IPS-15b (cell line): ENCODE measurements around the gene CDX2.
A peak's percentile ranks its signal among the peaks of the same experiment; 100 is the strongest.

ENCODE experiments used
- H3K27me3 ChIP-seq: one replicate; pipeline ENCODE4 v1.6.1; 2013; ENCODE audit warnings: low read length; ENCODE audit not compliant: control insufficient read depth, insufficient read depth
- H3K36me3 ChIP-seq: one replicate; pipeline ENCODE4 v1.6.1; 2013; ENCODE audit warnings: low read length; ENCODE audit not compliant: control insufficient read depth, insufficient read depth
- H3K4me1 ChIP-seq: one replicate; pipeline ENCODE4 v1.6.1; 2013; ENCODE audit warnings: mild to moderate bottlenecking, low read length; ENCODE audit not compliant: control insufficient read depth, insufficient read depth
- H3K4me3 ChIP-seq: one replicate; pipeline ENCODE4 v1.5.1; 2013; ENCODE audit warnings: low read depth, low read length
- H3K9ac ChIP-seq: one replicate; pipeline ENCODE4 v1.6.1; 2013; ENCODE audit warnings: low read depth, mild to moderate bottlenecking, low read length
- H3K9me3 ChIP-seq: one replicate; pipeline ENCODE4 v1.6.1; 2013; ENCODE audit warnings: mild to moderate bottlenecking, low read length; ENCODE audit not compliant: control insufficient read depth, insufficient read depth

CDX2 gene

DNA sequence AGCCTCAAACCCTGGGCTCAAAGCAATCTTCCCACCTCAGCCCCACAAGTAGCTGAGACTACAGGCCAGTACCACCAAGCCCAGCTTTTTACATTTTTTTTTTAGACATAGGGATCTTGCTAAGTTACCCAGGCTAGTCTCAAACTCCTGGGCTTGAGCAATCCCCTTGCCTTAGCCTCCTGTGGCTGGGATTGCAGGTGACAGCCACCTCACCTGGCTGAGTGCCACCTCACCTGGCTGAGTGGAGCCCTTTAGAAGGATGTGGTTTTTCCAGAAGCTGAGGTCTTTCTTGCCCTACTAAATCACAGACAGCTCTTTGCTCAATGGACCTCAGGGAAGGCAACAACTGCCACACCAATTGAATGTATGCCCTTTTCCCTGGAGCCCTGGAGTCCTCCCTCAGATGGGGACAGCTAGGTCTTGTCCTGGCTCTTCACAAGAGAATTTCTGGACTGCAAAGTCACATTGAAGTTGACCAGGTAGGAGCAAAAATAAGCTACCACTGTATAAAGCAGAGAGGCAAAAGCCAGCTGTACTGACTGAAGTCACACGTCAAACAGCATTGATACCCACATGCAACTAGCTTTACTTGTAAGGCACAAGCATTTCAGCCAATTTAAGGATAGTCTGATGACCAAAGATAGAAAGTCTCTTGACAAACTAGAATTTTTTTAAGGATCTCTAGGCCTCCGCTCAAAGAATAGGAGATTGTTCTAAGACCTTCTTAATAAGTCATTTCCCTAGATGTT, 35.4 kb downstream of the CDX2 start:
- no peak overlapping the region for H3K9ac ChIP-seq
- no peak overlapping the region for H3K4me3 ChIP-seq
- H3K9me3 ChIP-seq: no peaks in the 10 kb centered on the region
- H3K4me1 ChIP-seq: no peaks in the 10 kb centered on the region
- no peaks in the 10 kb centered on the region for H3K36me3 ChIP-seq
- H3K27me3 ChIP-seq: peaks cover 56% of the 10 kb centered on the region

DNA sequence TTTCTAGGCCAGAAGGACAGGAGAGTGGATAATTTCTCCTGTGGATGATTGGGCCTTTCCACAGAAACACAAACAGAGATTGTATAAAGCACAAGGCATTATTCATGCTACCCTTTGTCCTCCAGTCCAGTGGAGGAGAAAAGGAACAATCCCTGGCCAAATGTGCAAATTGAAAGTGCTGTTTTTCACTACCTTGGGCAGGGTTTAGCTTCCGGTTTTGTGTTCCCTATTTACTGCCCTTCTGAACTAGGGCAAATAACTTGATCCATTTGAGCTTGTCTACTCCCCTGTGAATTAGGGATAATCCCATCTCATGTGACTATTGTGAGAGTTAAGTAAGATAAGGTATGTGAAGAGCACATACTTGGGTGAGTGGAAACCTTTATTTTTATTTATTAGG, 36.0 kb downstream of the CDX2 start:
- Histone ChIP-seq H3K4me3 (no peak overlapping the region), H3K9me3 (no peaks in the 10 kb centered on the region), H3K27me3 (peaks cover 60% of the 10 kb centered on the region), H3K9ac (no peak overlapping the region), H3K36me3 (no peaks in the 10 kb centered on the region), H3K4me1 (peaks cover 3% of the 10 kb centered on the region)

DNA sequence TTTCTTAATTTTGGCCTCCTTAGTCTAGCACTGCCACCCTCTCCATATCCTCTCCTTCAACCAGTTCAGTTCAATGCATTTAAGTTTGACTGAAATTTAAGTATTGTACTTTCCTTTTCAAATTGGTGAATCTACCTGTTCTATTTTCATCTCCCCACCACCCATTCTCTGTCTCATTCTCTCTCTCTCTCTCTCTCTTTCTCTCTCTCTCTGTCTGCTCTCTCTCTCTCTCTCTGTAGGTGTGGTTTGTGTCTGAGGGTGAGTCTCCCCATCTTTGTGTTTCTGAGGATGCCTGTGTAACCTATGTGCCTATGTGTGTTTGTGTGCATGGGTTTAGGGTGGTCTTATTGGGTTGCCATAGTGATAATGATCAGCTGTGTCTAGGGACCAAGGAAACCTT, 39.2 kb downstream of the CDX2 start:
- no peaks in the 10 kb centered on the region for H3K9me3 ChIP-seq
- H3K4me1 ChIP-seq: peaks cover 3% of the 10 kb centered on the region
- no peak overlapping the region for H3K9ac ChIP-seq
- peaks cover 89% of the 10 kb centered on the region for H3K27me3 ChIP-seq
- no peaks in the 10 kb centered on the region for H3K36me3 ChIP-seq
- H3K4me3 ChIP-seq: peak overlapping the region; percentile 26

DNA sequence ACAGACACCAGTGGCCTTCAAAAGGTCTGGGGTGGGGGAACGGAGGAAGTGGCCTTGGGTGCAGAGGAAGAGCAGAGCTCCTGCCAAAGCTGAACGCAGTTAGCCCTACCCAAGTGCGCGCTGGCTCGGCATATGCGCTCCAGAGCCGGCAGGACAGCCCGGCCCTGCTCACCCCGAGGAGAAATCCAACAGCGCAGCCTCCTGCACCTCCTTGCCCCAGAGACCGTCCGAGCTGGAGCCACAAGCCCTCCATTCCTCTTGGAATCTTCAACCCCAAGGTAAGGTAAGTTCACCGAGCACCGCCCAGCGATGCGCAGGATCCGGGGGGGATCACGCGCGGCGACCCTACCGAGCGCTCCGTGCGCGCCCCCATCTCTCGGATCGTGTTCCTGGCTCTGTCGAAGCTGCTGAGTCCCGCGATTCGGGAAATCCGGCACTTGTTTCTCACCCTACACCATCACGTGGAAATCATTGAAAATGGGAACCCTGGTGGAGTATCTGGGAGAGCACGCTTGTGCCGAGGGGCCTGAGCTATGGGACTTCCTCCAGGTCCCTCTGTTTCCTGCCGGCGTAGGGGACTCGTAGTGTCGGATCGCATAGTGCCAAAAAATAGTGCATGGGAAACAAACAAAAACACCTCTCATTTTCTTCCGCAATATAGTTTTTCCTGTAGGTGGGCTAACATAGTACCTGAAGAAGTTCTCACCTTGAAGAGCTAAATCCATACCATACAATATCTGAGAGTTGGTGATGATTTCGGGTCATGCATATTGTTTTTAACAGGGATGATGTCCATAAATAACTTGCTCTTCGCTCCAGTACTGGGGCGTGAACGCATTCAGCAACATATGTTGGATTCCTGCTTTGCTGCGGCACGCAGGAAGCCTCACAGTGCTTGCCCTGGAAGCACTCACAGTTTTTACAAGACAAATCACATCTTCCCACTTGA, 40.0 kb downstream of the CDX2 start:
- H3K4me1 ChIP-seq: peaks cover 3% of the 10 kb centered on the region
- peak overlapping the region; percentile 35 for H3K4me3 ChIP-seq
- H3K36me3 ChIP-seq: no peaks in the 10 kb centered on the region
- H3K27me3 ChIP-seq: peaks cover 97% of the 10 kb centered on the region
- H3K9me3 ChIP-seq: no peaks in the 10 kb centered on the region
- no peak overlapping the region for H3K9ac ChIP-seq

DNA sequence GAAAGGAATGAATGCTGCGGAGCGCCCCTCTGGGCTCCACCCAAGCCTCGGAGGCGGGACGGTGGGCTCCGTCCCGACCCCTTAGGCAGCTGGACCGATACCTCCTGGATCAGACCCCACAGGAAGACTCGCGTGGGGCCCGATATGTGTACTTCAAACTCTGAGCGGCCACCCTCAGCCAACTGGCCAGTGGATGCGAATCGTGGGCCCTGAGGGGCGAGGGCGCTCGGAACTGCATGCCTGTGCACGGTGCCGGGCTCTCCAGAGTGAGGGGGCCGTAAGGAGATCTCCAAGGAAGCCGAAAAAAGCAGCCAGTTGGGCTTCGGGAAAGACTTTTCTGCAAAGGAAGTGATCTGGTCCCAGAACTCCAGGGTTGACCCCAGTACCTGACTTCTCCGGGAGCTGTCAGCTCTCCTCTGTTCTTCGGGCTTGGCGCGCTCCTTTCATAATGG, 40.7 kb downstream of the CDX2 start:
- H3K9ac ChIP-seq: no peak overlapping the region
- H3K36me3 ChIP-seq: no peaks in the 10 kb centered on the region
- H3K9me3 ChIP-seq: no peaks in the 10 kb centered on the region
- H3K4me3 ChIP-seq: peak overlapping the region; percentile 35
- peaks cover 3% of the 10 kb centered on the region for H3K4me1 ChIP-seq
- H3K27me3 ChIP-seq: peaks cover 97% of the 10 kb centered on the region

DNA sequence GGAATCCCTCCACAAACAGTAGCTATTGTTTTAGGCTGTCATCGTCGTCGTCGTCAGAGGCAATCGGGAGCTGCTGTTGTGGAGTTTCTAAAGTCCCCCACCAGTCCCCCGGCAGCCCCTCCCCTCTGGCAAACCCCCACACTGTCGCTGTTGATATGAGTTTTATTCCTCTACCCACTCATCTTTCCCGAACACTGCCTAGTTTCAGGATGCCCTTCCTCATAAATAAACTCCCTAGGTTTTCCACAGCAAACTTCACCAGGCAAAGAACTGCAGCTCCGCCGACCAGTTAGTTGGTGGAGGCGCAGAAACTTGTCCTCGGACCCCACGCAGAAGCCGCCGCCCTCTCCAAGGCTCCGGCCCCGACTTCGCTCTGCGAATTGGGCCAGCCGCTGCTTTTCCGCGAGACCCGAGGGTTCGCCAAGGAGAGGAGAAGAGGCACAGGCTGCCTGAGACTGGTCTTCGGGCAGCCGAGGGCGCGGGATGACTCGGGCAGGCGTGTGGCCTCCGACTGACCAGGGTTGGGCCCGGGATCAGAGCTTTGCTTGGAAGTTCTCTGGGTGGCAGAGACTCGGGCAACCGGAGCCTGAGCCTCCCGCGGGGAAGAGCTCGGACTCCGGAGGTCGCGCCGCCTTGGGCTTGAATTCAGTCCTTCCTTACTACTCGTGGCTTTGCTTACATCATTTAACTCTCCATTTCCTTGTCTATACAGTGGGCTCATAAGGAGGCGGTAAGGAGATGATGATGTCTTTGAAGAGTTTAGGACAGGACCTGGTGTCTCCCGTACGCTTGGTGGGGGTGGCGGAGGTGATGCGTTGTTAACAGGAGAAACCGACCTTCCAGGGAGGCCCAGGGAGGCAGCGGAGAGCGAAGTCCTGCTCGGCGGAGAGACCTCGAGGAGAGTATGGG, 41.4 kb downstream of the CDX2 start:
- Histone ChIP-seq H3K4me1 (peaks cover 3% of the 10 kb centered on the region), H3K9ac (no peak overlapping the region), H3K27me3 (peaks cover 99% of the 10 kb centered on the region), H3K36me3 (no peaks in the 10 kb centered on the region), H3K9me3 (no peaks in the 10 kb centered on the region), H3K4me3 (peak overlapping the region; percentile 22)

DNA sequence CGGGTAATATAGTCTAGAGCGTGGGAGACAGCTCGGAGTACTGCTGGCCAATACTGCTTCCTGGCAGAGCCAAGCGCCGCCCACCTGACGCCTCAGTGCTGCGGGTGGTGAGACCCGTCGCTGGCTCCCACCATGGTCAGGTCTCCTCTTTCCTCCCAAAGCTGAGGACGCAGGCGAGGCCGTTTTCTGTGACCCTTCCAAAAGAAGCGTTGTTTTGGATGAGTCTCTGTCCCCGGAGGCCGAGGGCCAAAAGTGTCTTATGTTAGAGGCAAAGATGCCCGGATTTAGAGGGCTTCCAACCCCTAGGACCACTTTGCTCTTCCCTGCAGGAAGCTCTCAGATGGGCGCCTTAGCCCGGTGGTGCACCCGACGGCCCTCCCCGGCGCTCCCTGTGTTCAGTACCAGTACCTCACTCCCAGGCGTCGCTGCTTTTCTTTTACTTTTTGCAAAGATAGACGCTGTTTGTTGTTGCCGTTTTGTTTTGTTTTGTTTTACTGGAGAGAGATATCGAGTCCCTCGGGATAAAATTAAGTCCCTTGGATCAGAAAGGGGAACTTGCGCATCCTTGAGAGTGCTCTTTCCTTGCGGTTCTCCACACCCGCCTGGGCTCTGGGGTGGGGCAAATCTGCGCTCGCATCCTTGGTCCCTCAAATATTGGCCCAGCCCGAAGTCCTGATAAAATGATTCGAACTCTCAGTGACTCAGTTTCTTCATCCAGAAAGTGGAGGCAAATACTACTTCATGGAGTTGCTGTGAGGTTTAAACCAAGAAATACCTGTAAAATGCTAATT, 42.3 kb downstream of the CDX2 start:
- Histone ChIP-seq H3K9ac (no peak overlapping the region), H3K4me1 (peaks cover 3% of the 10 kb centered on the region), H3K4me3 (peak overlapping the region; percentile 11), H3K27me3 (peaks cover 100% of the 10 kb centered on the region), H3K36me3 (no peaks in the 10 kb centered on the region), H3K9me3 (no peaks in the 10 kb centered on the region)

DNA sequence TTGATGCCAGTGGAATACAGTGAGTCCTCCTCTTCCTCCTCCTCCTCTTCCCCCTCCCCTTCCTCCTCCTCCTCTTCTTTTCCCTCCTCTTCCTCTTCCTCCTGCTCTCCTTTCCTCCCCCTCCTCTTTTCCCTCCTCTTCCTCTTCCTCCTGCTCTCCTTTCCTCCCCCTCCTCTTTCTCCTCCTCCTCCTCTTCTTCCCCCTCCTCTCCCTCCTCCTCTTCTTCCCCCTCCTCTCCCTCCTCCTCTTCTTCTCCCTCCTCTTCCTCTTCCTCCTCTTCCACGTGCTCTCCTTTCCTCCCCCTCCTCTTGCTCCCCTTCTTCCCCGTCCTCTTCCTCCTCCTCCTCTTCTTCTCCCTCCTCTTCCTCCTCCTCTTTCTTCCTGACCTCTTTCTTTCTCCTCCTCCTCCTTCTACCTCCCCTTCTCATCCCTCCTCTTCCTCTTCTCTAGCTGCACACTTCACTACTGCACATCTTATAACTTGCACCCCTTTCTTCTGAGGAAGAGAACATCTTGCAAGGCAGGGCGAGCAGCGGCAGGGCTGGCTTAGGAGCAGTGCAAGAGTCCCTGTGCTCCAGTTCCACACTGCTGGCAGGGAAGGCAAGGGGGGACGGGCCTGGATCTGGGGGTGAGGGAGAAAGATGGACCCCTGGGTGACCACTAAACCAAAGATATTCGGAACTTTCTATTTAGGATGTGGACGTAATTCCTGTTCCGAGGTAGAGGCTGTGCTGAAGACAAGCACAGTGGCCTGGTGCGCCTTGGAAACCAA, 43.7 kb downstream of the CDX2 start:
- no peak overlapping the region for H3K9ac ChIP-seq
- H3K4me3 ChIP-seq: peak overlapping the region; percentile 24
- no peaks in the 10 kb centered on the region for H3K36me3 ChIP-seq
- peaks cover 100% of the 10 kb centered on the region for H3K27me3 ChIP-seq
- H3K9me3 ChIP-seq: no peaks in the 10 kb centered on the region
- peaks cover 3% of the 10 kb centered on the region for H3K4me1 ChIP-seq

DNA sequence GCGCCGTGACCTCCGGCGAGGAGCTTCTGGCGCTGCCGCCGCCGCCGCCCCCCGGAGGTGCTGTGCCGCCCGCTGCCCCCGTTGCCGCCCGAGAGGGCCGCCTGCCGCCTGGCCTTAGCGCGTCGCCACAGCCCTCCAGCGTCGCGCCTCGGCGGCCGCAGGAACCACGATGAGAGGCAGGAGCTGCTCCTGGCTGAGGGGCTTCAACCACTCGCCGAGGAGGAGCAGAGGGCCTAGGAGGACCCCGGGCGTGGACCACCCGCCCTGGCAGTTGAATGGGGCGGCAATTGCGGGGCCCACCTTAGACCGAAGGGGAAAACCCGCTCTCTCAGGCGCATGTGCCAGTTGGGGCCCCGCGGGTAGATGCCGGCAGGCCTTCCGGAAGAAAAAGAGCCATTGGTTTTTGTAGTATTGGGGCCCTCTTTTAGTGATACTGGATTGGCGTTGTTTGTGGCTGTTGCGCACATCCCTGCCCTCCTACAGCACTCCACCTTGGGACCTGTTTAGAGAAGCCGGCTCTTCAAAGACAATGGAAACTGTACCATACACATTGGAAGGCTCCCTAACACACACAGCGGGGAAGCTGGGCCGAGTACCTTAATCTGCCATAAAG, 44.5 kb downstream of the CDX2 start:
- Histone ChIP-seq H3K4me1 (peaks cover 3% of the 10 kb centered on the region), H3K36me3 (no peaks in the 10 kb centered on the region), H3K9me3 (no peaks in the 10 kb centered on the region), H3K27me3 (peaks cover 99% of the 10 kb centered on the region), H3K4me3 (no peak overlapping the region), H3K9ac (no peak overlapping the region)
